H9 (cell line): ENCODE results near the gene BUD13. TPM values are rescaled to one million over a fixed set of nuclear protein-coding genes. Genes with fewer than 3 reads are reported as not detected.

Experiments used
- DNase-seq: peaks from one replicate; pipeline ENCODE4 v3.0.0-alpha.2; 2017
- H2AFZ ChIP-seq: one replicate; pipeline ENCODE4 v1.6.1; 2013; ENCODE audit warnings: mild to moderate bottlenecking, low read length, control low read depth, moderate library complexity
- H2AK5ac ChIP-seq: 2 replicates; pipeline ENCODE4 v1.6.1; 2013; ENCODE audit warnings: low read length, control low read depth, mixed read lengths; ENCODE audit not compliant: insufficient read length
- H2BK120ac ChIP-seq: one replicate; pipeline ENCODE4 v1.6.1; 2013; ENCODE audit warnings: low read depth, mild to moderate bottlenecking, low read length, control low read depth, inconsistent platforms; ENCODE audit not compliant: poor library complexity, severe bottlenecking
- H2BK12ac ChIP-seq: 2 replicates; pipeline ENCODE4 v1.6.1; 2013; ENCODE audit warnings: low read length, control low read depth, mixed read lengths, low read depth; ENCODE audit not compliant: insufficient read length
- H2BK15ac ChIP-seq: 2 replicates; pipeline ENCODE4 v1.6.1; 2013; ENCODE audit warnings: low read depth, low read length, control low read depth
- H2BK20ac ChIP-seq: one replicate; pipeline ENCODE4 v1.6.1; 2013; ENCODE audit warnings: low read depth, mild to moderate bottlenecking, low read length, control low read depth, inconsistent platforms; ENCODE audit not compliant: poor library complexity, severe bottlenecking
- H2BK5ac ChIP-seq: 2 replicates; pipeline ENCODE4 v1.6.1; 2013; ENCODE audit warnings: low read length, control low read depth, mixed read lengths; ENCODE audit not compliant: insufficient read length
- H3K14ac ChIP-seq: 2 replicates; pipeline ENCODE4 v1.6.1; 2013; ENCODE audit warnings: low read length, control low read depth; ENCODE audit not compliant: insufficient read depth
- H3K18ac ChIP-seq: 2 replicates; pipeline ENCODE4 v1.6.1; 2013; ENCODE audit warnings: low read depth, mild to moderate bottlenecking, mixed read lengths, low read length, control low read depth; ENCODE audit not compliant: insufficient read length
- H3K23ac ChIP-seq: 2 replicates; pipeline ENCODE4 v1.6.1; 2013; ENCODE audit warnings: low read length, control low read depth, mixed read lengths, low read depth; ENCODE audit not compliant: insufficient read length
- H3K23me2 ChIP-seq: 2 replicates; pipeline ENCODE4 v1.6.1; 2013; ENCODE audit warnings: low read depth, mild to moderate bottlenecking, mixed read lengths, low read length, control low read depth; ENCODE audit not compliant: insufficient read length, poor library complexity, severe bottlenecking
- H3K27ac ChIP-seq: 2 replicates; pipeline ENCODE4 v1.5.1; 2013; ENCODE audit warnings: low read length, control low read depth, mixed read lengths, low read depth; ENCODE audit not compliant: insufficient read length
- H3K27me3 ChIP-seq: 2 replicates; pipeline ENCODE4 v1.6.1; 2013; ENCODE audit warnings: low read length, control low read depth, inconsistent platforms; ENCODE audit not compliant: insufficient read depth
- H3K4ac ChIP-seq: 2 replicates; pipeline ENCODE4 v1.6.1; 2013; ENCODE audit warnings: low read depth, mild to moderate bottlenecking, control low read depth, inconsistent platforms, low read length, moderate library complexity
- H3K4me1 ChIP-seq: 2 replicates; pipeline ENCODE4 v1.6.1; 2013; ENCODE audit warnings: low read length, control low read depth, inconsistent platforms; ENCODE audit not compliant: insufficient read depth
- H3K4me2 ChIP-seq: 2 replicates; pipeline ENCODE4 v1.6.1; 2013; ENCODE audit warnings: low read length, control low read depth, mixed read lengths; ENCODE audit not compliant: insufficient read length, insufficient read depth
- H3K56ac ChIP-seq: 2 replicates; pipeline ENCODE4 v1.6.1; 2013; ENCODE audit warnings: low read depth, mild to moderate bottlenecking, mixed read lengths, low read length, control low read depth; ENCODE audit not compliant: insufficient read length
- H3K79me1 ChIP-seq: 2 replicates; pipeline ENCODE4 v1.6.1; 2013; ENCODE audit warnings: low read depth, mild to moderate bottlenecking, moderate library complexity, low read length, control low read depth, inconsistent platforms; ENCODE audit not compliant: insufficient read depth, poor library complexity, severe bottlenecking
- H3K79me2 ChIP-seq: 2 replicates; pipeline ENCODE4 v1.6.1; 2013; ENCODE audit warnings: low read length, control low read depth, inconsistent platforms; ENCODE audit not compliant: insufficient read depth
- H3K9ac ChIP-seq: 2 replicates; pipeline ENCODE4 v1.6.1; 2013; ENCODE audit warnings: low read length, control low read depth, mixed read lengths; ENCODE audit not compliant: insufficient read length; ENCODE audit errors: extremely low read depth
- H3K9me3 ChIP-seq: one replicate; pipeline ENCODE4 v1.6.1; 2013; ENCODE audit warnings: low read depth, low read length, inconsistent platforms; ENCODE audit not compliant: control insufficient read depth
- H3T11ph ChIP-seq: one replicate; pipeline ENCODE4 v1.6.1; 2013; ENCODE audit warnings: mild to moderate bottlenecking, low read length, control low read depth, inconsistent platforms
- H4K20me1 ChIP-seq: one replicate; pipeline ENCODE4 v1.6.1; 2013; ENCODE audit not compliant: control insufficient read depth, insufficient read length, insufficient read depth
- H4K5ac ChIP-seq: 2 replicates; pipeline ENCODE4 v1.6.1; 2013; ENCODE audit warnings: low read depth, mild to moderate bottlenecking, mixed read lengths, low read length, control low read depth; ENCODE audit not compliant: insufficient read length
- H4K8ac ChIP-seq: replicated peaks from 2 replicates; pipeline ENCODE4 v1.6.1; 2013; ENCODE audit warnings: low read length, control low read depth, mixed read lengths, low read depth; ENCODE audit not compliant: insufficient read length
- H4K91ac ChIP-seq: 2 replicates; pipeline ENCODE4 v1.6.1; 2013; ENCODE audit warnings: low read depth, mild to moderate bottlenecking, moderate library complexity, mixed read lengths, low read length, control low read depth; ENCODE audit not compliant: insufficient read length
- H3K27ac Mint-ChIP-seq, 3 experiments: 2 replicates in 2 of 3; 3 replicates in 1 of 3; pipeline ENCODE4 v1.8.0; 2020 to 2021; ENCODE audit warnings: mixed read lengths in 3 of 3, mild to moderate bottlenecking in 1 of 3, moderate library complexity in 1 of 3
- H3K27me3 Mint-ChIP-seq: 2 replicates; pipeline ENCODE4 v1.8.0; 2021; ENCODE audit warnings: low read depth, mild to moderate bottlenecking, moderate library complexity, mixed read lengths
- H3K36me3 Mint-ChIP-seq, 3 experiments: 2 replicates in 2 of 3; 3 replicates in 1 of 3; pipeline ENCODE4 v1.8.0; 2020 to 2021; ENCODE audit warnings: low read depth in 3 of 3, mixed read lengths in 3 of 3; ENCODE audit not compliant: insufficient read depth in 1 of 3
- H3K4me1 Mint-ChIP-seq, 2 experiments: 2 replicates each; pipeline ENCODE4 v1.8.0; 2020; ENCODE audit warnings: mixed read lengths in 2 of 2
- H3K4me3 Mint-ChIP-seq, 2 experiments: 2 replicates in 1 of 2; 3 replicates in 1 of 2; pipeline ENCODE4 v1.8.0; 2020 to 2021; ENCODE audit warnings: mild to moderate bottlenecking in 2 of 2, mixed read lengths in 2 of 2, moderate library complexity in 1 of 2
- H3K9me3 Mint-ChIP-seq, 2 experiments: 2 replicates in 1 of 2; 3 replicates in 1 of 2; pipeline ENCODE4 v1.8.0; 2020; ENCODE audit warnings: mild to moderate bottlenecking in 2 of 2, mixed read lengths in 2 of 2, moderate library complexity in 1 of 2
- WGBS: extraction: QIAGEN DNeasy Blood & Tissue Kit; methylation state at CpG from one replicate; pipeline ENCODE4 v1.1.7; 2013; ENCODE audit warnings: missing lambda C conversion rate, low lambda C conversion rate, mixed read lengths; ENCODE audit not compliant: insufficient read length; ENCODE audit errors: extremely low coverage; 5-methylcytosine and 5-hydroxymethylcytosine counted together
- total RNA-seq: library from RNA; stranded (reverse); gene quantifications from 2 replicates; pipeline ENCODE4 v1.2.1, GENCODE V29; 2021
- TF ChIP-seq, protein P1 (sequence below): fragments of 200-600 bp; sonication (generic); conservative IDR thresholded peaks from 3 replicates; pipeline ENCODE4 v1.8.0; 2021; ENCODE audit warnings: antibody characterized with exemption, mild to moderate bottlenecking

The BUD13 gene
- total RNA-seq, 1 experiment from 2014 or later, result 30.0 TPM

DNA sequence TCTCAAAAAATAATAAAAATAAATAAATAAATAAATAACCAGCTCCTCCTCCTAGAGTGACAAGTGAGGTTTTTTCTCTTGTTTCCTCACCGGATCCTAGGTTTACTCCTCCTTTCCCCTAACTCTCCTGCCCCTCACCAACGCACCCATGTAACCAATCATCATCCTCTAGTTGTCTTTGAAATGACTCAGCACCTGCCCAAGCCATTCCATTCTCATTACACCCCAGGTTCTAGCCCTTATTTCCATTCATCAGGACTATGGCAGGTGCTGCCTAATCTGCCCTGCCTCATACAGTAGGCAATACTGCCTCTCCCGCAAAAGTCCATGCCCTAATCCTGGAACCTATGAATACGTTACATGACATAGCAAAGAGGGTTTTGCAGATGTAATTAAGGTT lies 60.4 kb downstream of the BUD13 start:
- H3K9me3 ChIP-seq, result no peaks in the 10 kb centered on the region
- H3K56ac ChIP-seq, result no peak overlapping the region
- Mint-ChIP-seq H3K9me3 (no peaks in the 10 kb centered on the region), H3K36me3 (no peaks in the 10 kb centered on the region), H3K27me3 (peaks cover 42% of the 10 kb centered on the region), H3K4me1 (peaks cover 44 to 59% of the 10 kb centered on the region in 2 experiments), H3K27ac (no peak overlapping the region; a peak in 1 of 7 replicates), H3K4me3 (no peak overlapping the region)
- H2BK15ac ChIP-seq, result no peak overlapping the region
- no peak overlapping the region for H2BK12ac ChIP-seq
- no peak overlapping the region for H2BK20ac ChIP-seq
- no peak for DNase-seq
- no peak overlapping the region for H2BK120ac ChIP-seq
- no peak overlapping the region for H3K27ac ChIP-seq
- no peak overlapping the region for H3T11ph ChIP-seq
- H3K4me2 ChIP-seq, result no peak overlapping the region
- H3K18ac ChIP-seq, result no peak overlapping the region
- no peaks in the 10 kb centered on the region for H4K20me1 ChIP-seq
- H3K4ac ChIP-seq, result no peak overlapping the region
- no peak overlapping the region for H2AK5ac ChIP-seq
- no peak overlapping the region for H3K9ac ChIP-seq
- H3K79me1 ChIP-seq, result no peaks in the 10 kb centered on the region
- no peaks in the 10 kb centered on the region for H3K23me2 ChIP-seq
- no peak overlapping the region for H4K91ac ChIP-seq
- H3K79me2 ChIP-seq, result no peaks in the 10 kb centered on the region; the same call in 1 of the 2 replicates
- no peaks in the 10 kb centered on the region; the same call in 1 of the 2 replicates for H3K27me3 ChIP-seq
- H2AFZ ChIP-seq, result no peak overlapping the region
- TF ChIP-seq, protein P1, sequence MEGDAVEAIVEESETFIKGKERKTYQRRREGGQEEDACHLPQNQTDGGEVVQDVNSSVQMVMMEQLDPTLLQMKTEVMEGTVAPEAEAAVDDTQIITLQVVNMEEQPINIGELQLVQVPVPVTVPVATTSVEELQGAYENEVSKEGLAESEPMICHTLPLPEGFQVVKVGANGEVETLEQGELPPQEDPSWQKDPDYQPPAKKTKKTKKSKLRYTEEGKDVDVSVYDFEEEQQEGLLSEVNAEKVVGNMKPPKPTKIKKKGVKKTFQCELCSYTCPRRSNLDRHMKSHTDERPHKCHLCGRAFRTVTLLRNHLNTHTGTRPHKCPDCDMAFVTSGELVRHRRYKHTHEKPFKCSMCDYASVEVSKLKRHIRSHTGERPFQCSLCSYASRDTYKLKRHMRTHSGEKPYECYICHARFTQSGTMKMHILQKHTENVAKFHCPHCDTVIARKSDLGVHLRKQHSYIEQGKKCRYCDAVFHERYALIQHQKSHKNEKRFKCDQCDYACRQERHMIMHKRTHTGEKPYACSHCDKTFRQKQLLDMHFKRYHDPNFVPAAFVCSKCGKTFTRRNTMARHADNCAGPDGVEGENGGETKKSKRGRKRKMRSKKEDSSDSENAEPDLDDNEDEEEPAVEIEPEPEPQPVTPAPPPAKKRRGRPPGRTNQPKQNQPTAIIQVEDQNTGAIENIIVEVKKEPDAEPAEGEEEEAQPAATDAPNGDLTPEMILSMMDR, result no peak
- H4K8ac ChIP-seq, result no peak overlapping the region
- H3K4me1 ChIP-seq, result peaks cover 2% of the 10 kb centered on the region; the same call in 1 of the 2 replicates
- no peak overlapping the region for H3K23ac ChIP-seq
- no peak overlapping the region for H4K5ac ChIP-seq
- H2BK5ac ChIP-seq, result no peak overlapping the region
- no peak overlapping the region for H3K14ac ChIP-seq
- WGBS, result no CpG with 5 or more reads among the region's 4 CpGs
